Neural cell (in vitro differentiated cells): Measurements from ENCODE around the gene TFCP2.

Experiments
- EP300 ChIP-seq: fragments of 450-650 bp; conservative IDR thresholded peaks from 2 replicates; pipeline ENCODE4 v1.6.1; 2014; ENCODE audit warnings: antibody characterized with exemption, mild to moderate bottlenecking, moderate library complexity; ENCODE audit not compliant: poor library complexity, severe bottlenecking
- EZH2 ChIP-seq: fragments of 200-600, 300-800 bp; shearing (Covaris generic), sonication (generic); IDR thresholded peaks from 2 replicates; pipeline ENCODE4 v1.6.1; 2014; ENCODE audit warnings: antibody characterized with exemption, low read length, borderline replicate concordance, mild to moderate bottlenecking; ENCODE audit not compliant: insufficient read depth, poor library complexity, severe bottlenecking
- POLR2AphosphoS5 ChIP-seq: IDR thresholded peaks from 2 replicates; pipeline ENCODE4 v1.6.1; 2012
- RAD21 ChIP-seq: fragments of 450-650 bp; conservative IDR thresholded peaks from 2 replicates; pipeline ENCODE4 v1.6.1; 2014; ENCODE audit warnings: antibody characterized with exemption, mild to moderate bottlenecking, moderate library complexity
- SMC3 ChIP-seq: fragments of 450-650 bp; conservative IDR thresholded peaks from 2 replicates; pipeline ENCODE4 v1.6.1; 2014; ENCODE audit warnings: antibody characterized with exemption, mild to moderate bottlenecking, moderate library complexity; ENCODE audit not compliant: poor library complexity
- TAF1 ChIP-seq: IDR thresholded peaks from 2 replicates; pipeline ENCODE4 v1.6.1; 2012; ENCODE audit warnings: low read depth
- TF ChIP-seq, protein P1 (sequence below): fragments of 450-650 bp; IDR thresholded peaks from 2 replicates; pipeline ENCODE4 v1.5.1; 2014; ENCODE audit warnings: antibody characterized with exemption, mild to moderate bottlenecking, moderate library complexity; ENCODE audit not compliant: poor library complexity, severe bottlenecking
- TF ChIP-seq, protein P2 (sequence below): IDR thresholded peaks from 2 replicates; pipeline ENCODE4 v1.6.1; 2012; ENCODE audit warnings: borderline replicate concordance

DNA sequence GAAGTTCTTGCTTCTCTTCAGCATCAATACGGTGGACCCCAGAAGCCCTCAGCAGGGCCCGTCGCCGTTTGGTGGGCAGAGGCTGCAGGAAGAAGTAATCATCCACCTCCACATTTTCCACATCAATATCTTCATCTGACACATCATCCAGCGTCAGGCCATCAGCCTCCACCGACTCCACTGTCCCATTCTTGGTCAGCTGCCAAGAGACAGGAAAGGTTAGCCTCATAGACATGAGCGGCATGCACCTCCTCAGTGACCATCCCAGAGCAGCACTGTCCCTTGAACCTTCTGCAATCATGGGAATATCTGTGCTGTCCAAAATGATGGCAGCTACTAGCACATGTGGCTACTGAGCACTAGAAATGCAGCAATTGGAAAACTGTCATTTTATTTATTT is 105.2 kb downstream of the TFCP2 start:
- TF ChIP-seq, protein P1, sequence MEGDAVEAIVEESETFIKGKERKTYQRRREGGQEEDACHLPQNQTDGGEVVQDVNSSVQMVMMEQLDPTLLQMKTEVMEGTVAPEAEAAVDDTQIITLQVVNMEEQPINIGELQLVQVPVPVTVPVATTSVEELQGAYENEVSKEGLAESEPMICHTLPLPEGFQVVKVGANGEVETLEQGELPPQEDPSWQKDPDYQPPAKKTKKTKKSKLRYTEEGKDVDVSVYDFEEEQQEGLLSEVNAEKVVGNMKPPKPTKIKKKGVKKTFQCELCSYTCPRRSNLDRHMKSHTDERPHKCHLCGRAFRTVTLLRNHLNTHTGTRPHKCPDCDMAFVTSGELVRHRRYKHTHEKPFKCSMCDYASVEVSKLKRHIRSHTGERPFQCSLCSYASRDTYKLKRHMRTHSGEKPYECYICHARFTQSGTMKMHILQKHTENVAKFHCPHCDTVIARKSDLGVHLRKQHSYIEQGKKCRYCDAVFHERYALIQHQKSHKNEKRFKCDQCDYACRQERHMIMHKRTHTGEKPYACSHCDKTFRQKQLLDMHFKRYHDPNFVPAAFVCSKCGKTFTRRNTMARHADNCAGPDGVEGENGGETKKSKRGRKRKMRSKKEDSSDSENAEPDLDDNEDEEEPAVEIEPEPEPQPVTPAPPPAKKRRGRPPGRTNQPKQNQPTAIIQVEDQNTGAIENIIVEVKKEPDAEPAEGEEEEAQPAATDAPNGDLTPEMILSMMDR, result no peak
- TF ChIP-seq, protein P2, sequence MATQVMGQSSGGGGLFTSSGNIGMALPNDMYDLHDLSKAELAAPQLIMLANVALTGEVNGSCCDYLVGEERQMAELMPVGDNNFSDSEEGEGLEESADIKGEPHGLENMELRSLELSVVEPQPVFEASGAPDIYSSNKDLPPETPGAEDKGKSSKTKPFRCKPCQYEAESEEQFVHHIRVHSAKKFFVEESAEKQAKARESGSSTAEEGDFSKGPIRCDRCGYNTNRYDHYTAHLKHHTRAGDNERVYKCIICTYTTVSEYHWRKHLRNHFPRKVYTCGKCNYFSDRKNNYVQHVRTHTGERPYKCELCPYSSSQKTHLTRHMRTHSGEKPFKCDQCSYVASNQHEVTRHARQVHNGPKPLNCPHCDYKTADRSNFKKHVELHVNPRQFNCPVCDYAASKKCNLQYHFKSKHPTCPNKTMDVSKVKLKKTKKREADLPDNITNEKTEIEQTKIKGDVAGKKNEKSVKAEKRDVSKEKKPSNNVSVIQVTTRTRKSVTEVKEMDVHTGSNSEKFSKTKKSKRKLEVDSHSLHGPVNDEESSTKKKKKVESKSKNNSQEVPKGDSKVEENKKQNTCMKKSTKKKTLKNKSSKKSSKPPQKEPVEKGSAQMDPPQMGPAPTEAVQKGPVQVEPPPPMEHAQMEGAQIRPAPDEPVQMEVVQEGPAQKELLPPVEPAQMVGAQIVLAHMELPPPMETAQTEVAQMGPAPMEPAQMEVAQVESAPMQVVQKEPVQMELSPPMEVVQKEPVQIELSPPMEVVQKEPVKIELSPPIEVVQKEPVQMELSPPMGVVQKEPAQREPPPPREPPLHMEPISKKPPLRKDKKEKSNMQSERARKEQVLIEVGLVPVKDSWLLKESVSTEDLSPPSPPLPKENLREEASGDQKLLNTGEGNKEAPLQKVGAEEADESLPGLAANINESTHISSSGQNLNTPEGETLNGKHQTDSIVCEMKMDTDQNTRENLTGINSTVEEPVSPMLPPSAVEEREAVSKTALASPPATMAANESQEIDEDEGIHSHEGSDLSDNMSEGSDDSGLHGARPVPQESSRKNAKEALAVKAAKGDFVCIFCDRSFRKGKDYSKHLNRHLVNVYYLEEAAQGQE, result no peak
- TF ChIP-seq EZH2, result no peak
- no peak for TF ChIP-seq POLR2AphosphoS5
- TF ChIP-seq SMC3, result no peak
- no peak for TF ChIP-seq RAD21
- no peak for TF ChIP-seq EP300
- TF ChIP-seq TAF1, result no peak
